ENCODE data around the gene RGSL1. TPM values are rescaled to one million over a fixed set of nuclear protein-coding genes. Genes with fewer than 3 reads are reported as not detected.

The RGSL1 gene
- total and polyA plus RNA-seq, 4 donors: 0.07 to 0.50 (median 0.31) TPM; not detected in 1

DNA sequence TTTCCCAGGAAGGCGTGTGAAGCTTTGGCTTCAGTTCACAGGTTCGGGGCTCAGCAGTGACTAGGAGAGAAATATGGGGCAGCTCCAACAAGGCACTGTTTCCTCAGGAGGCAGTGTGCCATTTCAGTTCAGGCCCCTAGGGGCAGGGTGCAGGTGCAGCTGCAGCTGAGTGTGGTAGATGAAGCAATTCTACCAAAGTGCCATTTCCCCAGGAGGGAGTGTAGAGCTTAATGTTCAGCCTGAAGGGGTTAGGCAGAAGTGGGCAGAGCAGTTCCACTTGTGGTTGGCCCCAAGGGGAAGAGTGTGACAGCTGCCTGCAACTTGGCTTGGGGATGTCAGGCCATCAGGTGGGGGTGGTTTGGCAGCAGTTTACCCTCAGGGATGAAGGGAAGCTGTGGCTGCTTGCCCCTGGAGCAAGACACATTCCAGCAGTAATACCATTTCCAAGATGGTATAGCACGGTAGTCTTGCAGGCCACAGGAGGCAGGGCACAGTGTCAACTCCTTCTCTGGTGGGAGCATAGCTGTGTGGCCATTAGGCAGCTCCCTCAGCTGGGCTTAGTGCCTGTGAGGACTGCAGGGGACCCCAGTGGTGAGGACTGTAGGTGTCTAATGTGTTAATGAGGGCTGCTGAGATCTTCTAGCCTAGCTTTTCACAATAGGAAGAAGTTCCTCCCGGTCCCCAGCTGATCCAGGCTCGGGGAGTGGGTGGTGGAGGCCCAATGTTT, 34.7 kb downstream of the RGSL1 start:
- no peaks in the 10 kb centered on the region for H3K9me3 ChIP-seq (ENCODE audit: control insufficient read depth in 4 of 4, low read length in 3 of 4)
- TF ChIP-seq RAD21 (IDR thresholded peaks at IDR 0.05) (peak in 1 of 2 donors; percentile 44), FOXA1 (IDR thresholded peaks at IDR 0.05) (no peak), YY1 (IDR thresholded peaks at IDR 0.05) (no peak), SP1 (IDR thresholded peaks at IDR 0.05) (no peak), JUND (IDR thresholded peaks at IDR 0.05) (no peak)
- TF ChIP-seq, protein P1, sequence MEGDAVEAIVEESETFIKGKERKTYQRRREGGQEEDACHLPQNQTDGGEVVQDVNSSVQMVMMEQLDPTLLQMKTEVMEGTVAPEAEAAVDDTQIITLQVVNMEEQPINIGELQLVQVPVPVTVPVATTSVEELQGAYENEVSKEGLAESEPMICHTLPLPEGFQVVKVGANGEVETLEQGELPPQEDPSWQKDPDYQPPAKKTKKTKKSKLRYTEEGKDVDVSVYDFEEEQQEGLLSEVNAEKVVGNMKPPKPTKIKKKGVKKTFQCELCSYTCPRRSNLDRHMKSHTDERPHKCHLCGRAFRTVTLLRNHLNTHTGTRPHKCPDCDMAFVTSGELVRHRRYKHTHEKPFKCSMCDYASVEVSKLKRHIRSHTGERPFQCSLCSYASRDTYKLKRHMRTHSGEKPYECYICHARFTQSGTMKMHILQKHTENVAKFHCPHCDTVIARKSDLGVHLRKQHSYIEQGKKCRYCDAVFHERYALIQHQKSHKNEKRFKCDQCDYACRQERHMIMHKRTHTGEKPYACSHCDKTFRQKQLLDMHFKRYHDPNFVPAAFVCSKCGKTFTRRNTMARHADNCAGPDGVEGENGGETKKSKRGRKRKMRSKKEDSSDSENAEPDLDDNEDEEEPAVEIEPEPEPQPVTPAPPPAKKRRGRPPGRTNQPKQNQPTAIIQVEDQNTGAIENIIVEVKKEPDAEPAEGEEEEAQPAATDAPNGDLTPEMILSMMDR (IDR thresholded peaks at IDR 0.05; ENCODE audit: low read depth, low read length, missing input control): peak; percentile 7
- TF ChIP-seq, protein P2, sequence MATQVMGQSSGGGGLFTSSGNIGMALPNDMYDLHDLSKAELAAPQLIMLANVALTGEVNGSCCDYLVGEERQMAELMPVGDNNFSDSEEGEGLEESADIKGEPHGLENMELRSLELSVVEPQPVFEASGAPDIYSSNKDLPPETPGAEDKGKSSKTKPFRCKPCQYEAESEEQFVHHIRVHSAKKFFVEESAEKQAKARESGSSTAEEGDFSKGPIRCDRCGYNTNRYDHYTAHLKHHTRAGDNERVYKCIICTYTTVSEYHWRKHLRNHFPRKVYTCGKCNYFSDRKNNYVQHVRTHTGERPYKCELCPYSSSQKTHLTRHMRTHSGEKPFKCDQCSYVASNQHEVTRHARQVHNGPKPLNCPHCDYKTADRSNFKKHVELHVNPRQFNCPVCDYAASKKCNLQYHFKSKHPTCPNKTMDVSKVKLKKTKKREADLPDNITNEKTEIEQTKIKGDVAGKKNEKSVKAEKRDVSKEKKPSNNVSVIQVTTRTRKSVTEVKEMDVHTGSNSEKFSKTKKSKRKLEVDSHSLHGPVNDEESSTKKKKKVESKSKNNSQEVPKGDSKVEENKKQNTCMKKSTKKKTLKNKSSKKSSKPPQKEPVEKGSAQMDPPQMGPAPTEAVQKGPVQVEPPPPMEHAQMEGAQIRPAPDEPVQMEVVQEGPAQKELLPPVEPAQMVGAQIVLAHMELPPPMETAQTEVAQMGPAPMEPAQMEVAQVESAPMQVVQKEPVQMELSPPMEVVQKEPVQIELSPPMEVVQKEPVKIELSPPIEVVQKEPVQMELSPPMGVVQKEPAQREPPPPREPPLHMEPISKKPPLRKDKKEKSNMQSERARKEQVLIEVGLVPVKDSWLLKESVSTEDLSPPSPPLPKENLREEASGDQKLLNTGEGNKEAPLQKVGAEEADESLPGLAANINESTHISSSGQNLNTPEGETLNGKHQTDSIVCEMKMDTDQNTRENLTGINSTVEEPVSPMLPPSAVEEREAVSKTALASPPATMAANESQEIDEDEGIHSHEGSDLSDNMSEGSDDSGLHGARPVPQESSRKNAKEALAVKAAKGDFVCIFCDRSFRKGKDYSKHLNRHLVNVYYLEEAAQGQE (IDR thresholded peaks at IDR 0.05): no peak
- TF ChIP-seq, protein P3, sequence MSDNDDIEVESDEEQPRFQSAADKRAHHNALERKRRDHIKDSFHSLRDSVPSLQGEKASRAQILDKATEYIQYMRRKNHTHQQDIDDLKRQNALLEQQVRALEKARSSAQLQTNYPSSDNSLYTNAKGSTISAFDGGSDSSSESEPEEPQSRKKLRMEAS (IDR thresholded peaks at IDR 0.05): no peak
- H3K4me3 ChIP-seq (ENCODE audit: low read depth in 1 of 3, low read length in 3 of 3): no peak overlapping the region
- WGBS: 73% methylated on average over 5 of the region's 5 CpGs
- H3K4me1 ChIP-seq (ENCODE audit: control insufficient read depth in 4 of 4, insufficient read depth in 4 of 4, low read length in 3 of 4): no peaks in the 10 kb centered on the region
- no peak for DNase-seq (ENCODE audit: low spot score)
- H3K9ac ChIP-seq (ENCODE audit: low read depth in 1 of 2, low read length in 2 of 2): no peak overlapping the region
- H3K36me3 ChIP-seq (ENCODE audit: control insufficient read depth in 4 of 4, insufficient read depth in 3 of 4, low read depth in 1 of 4, low read length in 3 of 4): no peaks in the 10 kb centered on the region
- H3K27me3 ChIP-seq (ENCODE audit: control insufficient read depth in 4 of 4, insufficient read depth in 4 of 4, low read length in 3 of 4): no peaks in the 10 kb centered on the region
- no peak overlapping the region for H3K27ac ChIP-seq (ENCODE audit: low read depth in 1 of 2, low read length in 2 of 2)

DNA sequence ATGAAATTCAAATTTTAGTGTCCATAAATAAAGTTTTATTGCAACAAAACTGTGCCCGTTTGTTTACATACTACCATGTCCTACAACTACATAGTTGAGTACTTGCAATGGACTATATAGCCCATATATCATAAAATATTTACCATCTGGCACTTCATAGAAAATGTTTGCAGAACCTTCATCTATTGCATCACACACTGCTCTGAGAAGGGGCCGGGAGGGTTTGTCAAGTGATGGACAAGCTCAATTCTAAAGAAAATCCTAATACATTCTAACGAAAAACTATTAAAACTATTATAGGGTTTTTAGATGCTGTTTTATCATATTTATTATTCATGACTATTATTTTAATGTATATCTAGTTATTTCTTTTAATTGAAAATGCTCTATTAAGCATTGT, 35.9 kb downstream of the RGSL1 start:
- 80% methylated on average over 3 of the region's 3 CpGs for WGBS
- H3K36me3 ChIP-seq (ENCODE audit: control insufficient read depth in 4 of 4, insufficient read depth in 3 of 4, low read depth in 1 of 4, low read length in 3 of 4): no peaks in the 10 kb centered on the region
- no peak overlapping the region for H3K27ac ChIP-seq (ENCODE audit: low read depth in 1 of 2, low read length in 2 of 2)
- TF ChIP-seq, protein P4, sequence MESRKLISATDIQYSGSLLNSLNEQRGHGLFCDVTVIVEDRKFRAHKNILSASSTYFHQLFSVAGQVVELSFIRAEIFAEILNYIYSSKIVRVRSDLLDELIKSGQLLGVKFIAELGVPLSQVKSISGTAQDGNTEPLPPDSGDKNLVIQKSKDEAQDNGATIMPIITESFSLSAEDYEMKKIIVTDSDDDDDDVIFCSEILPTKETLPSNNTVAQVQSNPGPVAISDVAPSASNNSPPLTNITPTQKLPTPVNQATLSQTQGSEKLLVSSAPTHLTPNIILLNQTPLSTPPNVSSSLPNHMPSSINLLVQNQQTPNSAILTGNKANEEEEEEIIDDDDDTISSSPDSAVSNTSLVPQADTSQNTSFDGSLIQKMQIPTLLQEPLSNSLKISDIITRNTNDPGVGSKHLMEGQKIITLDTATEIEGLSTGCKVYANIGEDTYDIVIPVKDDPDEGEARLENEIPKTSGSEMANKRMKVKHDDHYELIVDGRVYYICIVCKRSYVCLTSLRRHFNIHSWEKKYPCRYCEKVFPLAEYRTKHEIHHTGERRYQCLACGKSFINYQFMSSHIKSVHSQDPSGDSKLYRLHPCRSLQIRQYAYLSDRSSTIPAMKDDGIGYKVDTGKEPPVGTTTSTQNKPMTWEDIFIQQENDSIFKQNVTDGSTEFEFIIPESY (IDR thresholded peaks at IDR 0.05): no peak
- TF ChIP-seq GABPA (IDR thresholded peaks at IDR 0.05 in 1 of 2, conservative IDR thresholded peaks at IDR 0.05 in 1 of 2) (no peak), NR2F2 (IDR thresholded peaks at IDR 0.05) (no peak), FOXA1 (IDR thresholded peaks at IDR 0.05) (no peak), HNF4A (conservative IDR thresholded peaks at IDR 0.05) (no peak), YY1 (IDR thresholded peaks at IDR 0.05) (no peak), SP1 (IDR thresholded peaks at IDR 0.05) (no peak), JUND (IDR thresholded peaks at IDR 0.05) (no peak), RXRA (IDR thresholded peaks at IDR 0.05) (no peak), HNF4G (IDR thresholded peaks at IDR 0.05) (no peak), FOXA2 (IDR thresholded peaks at IDR 0.05) (no peak), RAD21 (IDR thresholded peaks at IDR 0.05) (no peak), EGR1 (IDR thresholded peaks at IDR 0.05; ENCODE audit: low read depth in 2 of 2) (no peak)
- TF ChIP-seq, protein P2 (IDR thresholded peaks at IDR 0.05): no peak
- TF ChIP-seq, protein P3 (IDR thresholded peaks at IDR 0.05): no peak
- TF ChIP-seq, protein P1 (IDR thresholded peaks at IDR 0.05; ENCODE audit: low read depth, low read length, missing input control): no peak

More for the DNA sequence above, 35.9 kb downstream of the RGSL1 start:
- no peaks in the 10 kb centered on the region for H3K4me1 ChIP-seq (ENCODE audit: control insufficient read depth in 4 of 4, insufficient read depth in 4 of 4, low read length in 3 of 4)
- H3K4me3 ChIP-seq (ENCODE audit: low read depth in 1 of 3, low read length in 3 of 3): no peak overlapping the region
- no peaks in the 10 kb centered on the region for H3K27me3 ChIP-seq (ENCODE audit: control insufficient read depth in 4 of 4, insufficient read depth in 4 of 4, low read length in 3 of 4)
- H3K9ac ChIP-seq (ENCODE audit: low read depth in 1 of 2, low read length in 2 of 2): no peak overlapping the region
- DNase-seq (ENCODE audit: low spot score): no peak
- H3K9me3 ChIP-seq (ENCODE audit: control insufficient read depth in 4 of 4, low read length in 3 of 4): no peaks in the 10 kb centered on the region
